HG03039 (cell line): ENCODE results near the gene IGFLR1.
A peak's percentile ranks its signal among the peaks of the same experiment; 100 is the strongest.

Experiments
- ATAC-seq: cut with Tn5 transposase; IDR thresholded peaks from one replicate; pipeline ENCODE4 v1.9.1; 2021; ENCODE audit warnings: mild to moderate bottlenecking, moderate library complexity; ENCODE audit not compliant: unreplicated experiment

Gene IGFLR1

GRCh38 chr19:35756377-35757230 is 14.4 kb upstream of the IGFLR1 start, which contains the start of gene HSPB6:
Gene HSPB6 (minus strand): TSS chr19:35757029. CDS start chr19:35757008, 21 bp downstream.
- no peak for ATAC-seq

- ATAC-seq: no peak
These were observed 13.5 kb upstream of the IGFLR1 start for GRCh38 chr19:35755550-35756376.

DNA sequence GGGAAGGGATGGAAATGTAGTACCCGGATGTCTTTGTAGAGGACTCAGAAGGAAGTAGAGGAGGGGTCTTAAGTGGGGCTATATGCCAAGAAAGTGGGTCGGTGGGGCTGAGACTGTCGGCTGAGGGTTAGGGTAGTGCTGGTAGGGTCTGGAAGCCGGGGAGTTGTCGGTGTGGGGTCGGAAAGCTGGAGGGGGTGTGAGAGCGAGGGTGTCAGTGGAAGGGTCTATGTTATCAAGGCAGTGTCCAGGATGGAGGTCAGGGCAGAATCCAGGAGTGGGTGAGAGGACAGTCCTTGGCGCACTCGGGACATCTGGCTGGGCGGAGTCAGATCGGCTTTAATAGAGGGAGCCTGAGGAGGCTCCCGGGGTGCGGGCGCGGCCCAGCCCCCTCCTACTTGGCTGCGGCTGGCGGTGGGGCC is 12.9 kb upstream of the IGFLR1 start:
- ATAC-seq: no peak

DNA sequence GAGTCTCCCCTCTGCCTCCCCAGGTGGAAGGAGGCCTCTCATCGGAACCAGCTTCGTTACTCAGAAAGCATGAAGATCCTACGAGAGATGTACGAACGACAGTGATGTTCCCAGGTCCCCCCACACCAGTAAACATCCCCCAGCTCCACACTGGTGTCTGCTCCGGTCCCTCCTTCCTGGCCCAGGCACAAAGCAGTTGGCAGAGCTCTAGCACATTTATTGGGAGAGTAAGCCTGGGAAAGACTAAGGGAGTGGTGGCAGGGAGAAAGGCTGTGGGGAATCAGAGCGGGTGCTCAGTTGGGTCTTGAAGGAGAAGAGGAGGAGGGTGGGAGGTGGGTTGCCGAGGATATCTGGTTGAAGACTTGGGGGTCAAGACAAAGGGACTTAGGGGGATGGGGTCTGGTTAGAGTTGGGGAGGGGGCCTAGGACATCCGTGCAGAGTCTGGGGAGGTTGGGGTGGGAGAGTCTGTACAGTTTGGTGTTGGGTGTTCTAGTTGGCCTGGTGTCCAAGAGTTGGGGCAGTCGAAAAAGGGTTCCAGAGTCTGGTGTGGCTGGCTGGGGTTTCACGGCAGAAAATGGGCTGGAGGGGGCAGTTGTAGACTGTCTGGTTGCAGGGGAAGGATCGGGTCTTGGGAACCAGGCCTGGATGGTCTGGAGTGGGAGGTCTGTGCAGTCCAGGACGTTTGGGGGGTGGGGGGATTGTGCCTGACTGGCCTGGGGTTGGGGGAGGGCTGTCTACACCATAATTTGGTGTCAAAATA is 12.3 kb upstream of the IGFLR1 start:
- no peak for ATAC-seq

DNA sequence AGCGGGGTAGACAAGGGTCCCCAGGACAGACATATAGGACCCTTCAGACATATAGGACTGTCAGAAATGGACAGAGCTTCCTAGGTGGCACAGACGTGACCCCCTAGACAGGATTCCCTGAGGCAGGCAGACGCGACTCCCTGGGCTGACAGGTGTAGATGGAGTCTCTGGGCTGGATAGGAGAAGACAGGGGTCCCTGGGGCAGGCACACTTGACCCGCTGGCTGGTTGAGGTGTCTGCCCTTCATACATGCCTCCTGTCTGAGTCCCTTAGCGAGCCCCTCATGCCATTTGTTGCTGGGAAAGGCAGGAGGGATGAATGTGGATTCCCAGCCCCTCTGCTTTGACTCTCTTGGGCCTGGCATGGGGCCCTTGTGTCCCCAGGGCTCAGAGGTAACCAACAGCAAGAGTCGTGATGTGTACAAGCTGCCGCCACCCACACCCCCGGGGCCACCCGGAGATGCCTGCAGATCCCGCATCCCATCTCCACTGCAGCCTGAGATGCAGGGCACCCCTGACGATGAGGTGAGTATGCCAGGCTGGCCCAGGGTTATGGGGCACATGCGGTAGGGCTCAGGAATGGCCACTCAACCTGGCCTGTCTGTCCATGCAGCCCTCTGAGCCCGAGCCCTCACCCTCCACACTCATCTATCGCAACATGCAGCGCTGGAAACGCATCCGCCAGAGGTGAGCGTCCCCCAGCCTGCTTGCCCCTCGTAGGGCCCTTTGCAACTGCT is 11.6 kb upstream of the IGFLR1 start:
- ATAC-seq: no peak

DNA sequence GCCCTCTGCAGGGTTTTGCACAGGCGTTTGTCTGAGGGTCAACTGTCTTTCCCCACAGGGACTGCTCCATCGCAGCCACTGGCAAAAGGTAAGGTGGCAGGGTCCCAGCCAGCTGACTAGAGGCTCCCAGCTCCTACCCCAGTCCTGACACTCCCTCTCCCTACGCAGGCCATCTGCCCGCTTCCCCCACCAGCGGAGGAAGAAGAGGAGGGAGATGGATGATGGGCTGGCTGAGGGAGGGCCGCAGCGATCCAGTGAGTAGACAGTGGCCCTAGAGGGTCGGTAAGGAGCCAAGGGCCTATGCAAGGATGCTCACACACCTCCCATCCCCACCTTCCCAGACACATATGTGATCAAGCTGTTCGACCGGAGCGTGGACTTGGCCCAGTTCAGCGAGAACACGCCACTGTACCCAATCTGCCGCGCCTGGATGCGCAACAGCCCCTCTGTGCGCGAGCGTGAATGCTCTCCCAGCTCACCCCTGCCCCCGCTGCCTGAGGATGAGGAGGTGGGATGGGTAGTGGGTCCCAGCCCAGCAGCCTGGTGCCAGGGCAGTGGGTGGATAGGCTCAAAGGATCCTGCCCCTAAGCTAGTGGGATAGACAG is 10.6 kb upstream of the IGFLR1 start:
- ATAC-seq: no peak

GRCh38 chr19:35751839-35752745 is 9.8 kb upstream of the IGFLR1 start:
- no peak for ATAC-seq

GRCh38 chr19:35750167-35750566 is 7.9 kb upstream of the IGFLR1 start:
- no peak for ATAC-seq

GRCh38 chr19:35748106-35749020 is 6.1 kb upstream of the IGFLR1 start, which contains the start of gene LIN37:
Gene LIN37 (plus strand): TSS chr19:35748576. CDS start chr19:35748725, 149 bp downstream.
- peak; percentile 60 for ATAC-seq

DNA sequence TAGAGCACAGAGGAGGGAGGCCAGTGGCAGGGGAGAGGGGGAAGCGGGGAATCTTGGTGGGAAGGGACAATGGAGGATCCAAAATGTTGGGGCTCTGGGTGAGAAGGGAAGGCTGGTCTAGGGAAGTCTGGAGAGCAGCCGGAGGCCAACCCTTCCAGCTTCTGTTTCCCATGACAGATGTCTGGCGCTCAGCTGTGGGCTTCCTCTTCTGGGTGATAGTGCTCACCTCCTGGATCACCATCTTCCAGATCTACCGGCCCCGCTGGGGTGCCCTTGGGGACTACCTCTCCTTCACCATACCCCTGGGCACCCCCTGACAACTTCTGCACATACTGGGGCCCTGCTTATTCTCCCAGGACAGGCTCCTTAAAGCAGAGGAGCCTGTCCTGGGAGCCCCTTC is 4.3 kb upstream of the IGFLR1 start:
- no peak for ATAC-seq

DNA sequence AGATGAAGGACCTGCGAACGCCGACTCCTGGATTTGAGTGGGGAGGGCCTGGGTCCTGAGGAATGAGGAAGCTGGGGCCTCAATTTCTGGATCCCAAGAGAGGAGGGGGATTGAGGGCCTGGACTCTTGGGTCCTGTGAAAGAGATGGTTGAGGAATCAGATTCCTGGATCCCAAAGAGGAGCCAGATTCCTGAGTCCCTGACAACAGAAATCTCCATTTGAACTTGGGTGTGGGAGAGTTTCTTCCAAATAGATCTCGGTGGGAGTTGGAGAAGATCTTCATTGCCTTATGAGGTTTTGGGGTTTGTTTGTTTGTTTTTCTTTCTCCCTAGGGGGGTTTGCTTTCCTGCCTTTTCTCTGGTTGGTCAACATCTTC is 3.8 kb upstream of the IGFLR1 start:
- no peak for ATAC-seq

DNA sequence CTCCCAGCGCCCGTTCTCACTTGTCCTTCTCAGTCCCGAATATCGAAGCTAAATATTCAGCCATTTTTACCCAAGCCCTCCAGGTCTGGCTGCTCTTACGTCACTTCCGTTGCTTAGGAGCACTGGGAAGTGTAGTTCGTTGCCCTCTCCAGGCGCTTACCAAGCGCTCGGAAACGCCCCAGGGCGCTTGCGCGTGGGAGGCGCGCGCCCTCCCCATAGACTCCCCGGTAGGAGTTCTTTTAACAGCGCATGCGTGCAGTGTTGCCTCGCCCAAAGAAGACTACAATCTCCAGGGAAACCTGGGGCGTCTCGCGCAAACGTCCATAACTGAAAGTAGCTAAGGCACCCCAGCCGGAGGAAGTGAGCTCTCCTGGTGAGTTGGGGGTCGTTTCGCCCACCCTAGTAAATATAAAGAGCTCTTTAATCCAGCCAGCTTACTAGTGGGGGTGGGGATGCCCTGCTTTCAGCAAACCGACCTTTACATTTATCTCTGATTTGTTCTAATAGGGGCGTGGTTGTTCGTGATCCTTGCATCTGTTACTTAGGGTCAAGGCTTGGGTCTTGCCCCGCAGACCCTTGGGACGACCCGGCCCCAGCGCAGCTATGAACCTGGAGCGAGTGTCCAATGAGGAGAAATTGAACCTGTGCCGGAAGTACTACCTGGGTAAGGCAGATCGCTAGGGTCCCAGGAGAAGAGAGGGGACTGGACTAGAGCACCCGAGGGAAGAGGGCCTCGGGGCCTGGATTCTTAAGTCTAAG is 3.3 kb upstream of the IGFLR1 start, which contains the start of the genes PSENEN and U2AF1L4:
TSS of gene PSENEN (plus strand) at position 324 of the 759 bp plus-strand sequence. CDS start at position 604, 280 bp downstream.
TSS of gene U2AF1L4 (minus strand) at position 91 of the 759 bp plus-strand sequence. CDS start at position 64, 27 bp downstream.
- ATAC-seq: peak; percentile 35

DNA sequence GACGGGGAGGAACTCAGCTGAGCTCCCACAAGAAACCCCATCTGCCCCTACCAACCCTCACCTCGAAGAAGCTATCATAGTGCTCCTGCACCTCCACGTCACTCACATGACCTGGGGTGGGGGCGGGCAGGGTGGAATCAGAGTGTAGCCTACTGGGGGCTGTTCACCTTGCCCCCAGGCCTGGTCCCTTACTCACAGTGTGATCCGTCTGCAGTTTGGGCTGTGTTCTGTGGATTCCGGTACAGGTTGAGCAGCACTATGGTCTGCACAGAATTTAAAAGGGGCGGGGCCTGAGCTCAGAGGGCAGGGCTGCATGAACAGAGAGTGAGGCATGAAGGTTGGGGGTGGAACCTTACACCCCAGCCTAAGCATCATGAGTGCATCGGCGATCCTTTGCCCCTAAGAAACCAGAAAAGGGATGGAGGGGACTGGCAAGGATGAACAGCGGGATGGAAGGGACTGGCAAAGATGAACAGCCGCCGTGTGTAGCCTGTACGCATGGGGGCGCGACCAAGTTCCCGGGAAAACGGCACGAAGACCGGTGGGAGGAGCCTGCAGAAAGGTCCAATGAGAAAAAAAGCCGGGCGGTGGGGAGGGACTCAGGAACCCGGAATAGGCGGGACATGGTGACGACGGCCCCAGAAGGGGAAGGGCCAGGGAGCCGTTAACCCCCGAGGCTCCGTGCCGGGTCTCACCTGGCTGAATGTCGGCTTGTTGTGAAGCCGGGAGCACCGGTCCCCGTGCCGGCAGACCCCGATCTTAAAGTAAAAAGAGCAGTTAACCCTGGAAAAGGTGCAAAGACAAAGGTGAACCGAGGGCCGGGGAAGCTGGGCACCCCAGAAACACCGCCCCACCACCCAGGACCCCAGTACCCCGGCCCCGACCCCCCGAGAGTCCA is 2.4 kb upstream of the IGFLR1 start:
- ATAC-seq: peak; percentile 20

DNA sequence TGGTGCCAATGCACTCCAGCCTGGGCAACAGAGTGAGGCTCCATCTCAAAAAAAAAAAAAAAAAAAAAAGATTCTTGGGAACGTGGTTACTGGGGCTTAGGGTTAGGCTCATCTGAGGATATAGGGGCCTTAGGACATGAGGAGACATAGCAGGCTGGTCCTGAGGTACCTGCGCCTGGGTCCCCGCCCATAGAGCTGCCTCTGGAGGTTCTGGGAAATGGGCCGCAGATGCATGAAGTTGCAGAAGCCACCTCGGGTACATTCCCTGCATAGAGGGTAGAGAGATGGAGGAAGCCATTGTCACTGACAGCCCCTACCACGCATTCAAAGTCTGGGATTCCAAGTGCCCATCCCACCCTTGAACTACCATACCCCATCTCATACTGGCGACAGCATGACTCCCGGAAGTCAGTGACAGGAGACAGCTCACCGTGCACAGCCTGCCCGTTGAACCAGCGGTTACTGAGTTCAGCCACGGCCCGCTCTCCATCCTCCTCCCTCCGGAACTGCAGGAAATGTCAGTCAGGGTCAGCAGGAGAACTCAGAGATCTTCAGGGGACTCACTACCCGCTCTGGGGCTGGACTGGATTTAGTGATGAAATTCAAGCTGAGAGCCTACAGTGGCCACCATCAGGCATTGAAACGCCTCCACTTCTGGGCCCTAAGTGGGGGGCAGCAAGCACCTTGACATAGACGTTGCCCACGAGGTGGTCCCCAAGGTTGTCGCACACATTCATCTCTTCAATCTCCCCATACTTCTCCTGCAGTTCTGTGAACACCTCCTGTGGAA is 1.6 kb upstream of the IGFLR1 start:
- no peak for ATAC-seq

GRCh38 chr19:35741203-35741515 is 1.1 kb downstream of the IGFLR1 start:
- ATAC-seq: no peak
